Lower lobe of right lung (tissue), 2 donors: ENCODE data around the gene DPH5. TPM values are rescaled to one million over a fixed set of nuclear protein-coding genes. Genes with fewer than 3 reads are reported as not detected.
A peak's percentile ranks its signal among the peaks of the same experiment; 100 is the strongest.

Experiments
- ATAC-seq, 2 donors: fragments of 200-7000 bp; cut with Tn5 transposase; one replicate each; pipeline ENCODE4 v1.9.1; 2020 to 2022; ENCODE audit warnings: mild to moderate bottlenecking in 2 of 2, moderate library complexity in 2 of 2
- DNase-seq: peaks from one replicate; pipeline ENCODE4 v3.0.0-alpha.2; 2020
- H3K27ac ChIP-seq: fragments of 200-600 bp; one replicate; pipeline ENCODE4 v1.8.0; 2022
- H3K27me3 ChIP-seq: fragments of 200-600 bp; one replicate; pipeline ENCODE4 v1.8.0; 2022; ENCODE audit warnings: low read depth
- H3K36me3 ChIP-seq: fragments of 200-600 bp; one replicate; pipeline ENCODE4 v1.8.0; 2022; ENCODE audit warnings: mild to moderate bottlenecking
- H3K4me1 ChIP-seq: fragments of 200-600 bp; one replicate; pipeline ENCODE4 v1.8.0; 2022
- H3K4me3 ChIP-seq: fragments of 200-600 bp; one replicate; pipeline ENCODE4 v1.8.0; 2022; ENCODE audit warnings: mild to moderate bottlenecking
- H3K9me3 ChIP-seq: fragments of 200-600 bp; one replicate; pipeline ENCODE4 v1.8.0; 2022
- intact Hi-C: fragments of 100-400 bp; cut with DNase I; formaldehyde crosslinking; loops from one replicate; pipeline ENCODE4 v1.11.0; 2022
- total RNA-seq: library from RNA; stranded (reverse); fragmentation: NEBNext Ultra II Directional; extraction: Animal tissue kit (Norgen Biotek cat#: 25700); gene quantifications from one replicate; pipeline ENCODE4 v1.2.1, GENCODE V29; 2021
- TF ChIP-seq, protein P1 (sequence below): fragments of 200-600 bp; IDR thresholded peaks from one replicate; pipeline ENCODE4 v1.8.0; 2022; ENCODE audit warnings: antibody characterized with exemption, mild to moderate bottlenecking
- donor health status: DM: no; HTN: yes; CAD: no; lungs with severe emphysema.

The DPH5 gene
- total RNA-seq, 1 donor from 2014 or later, result 33.1 TPM

DNA sequence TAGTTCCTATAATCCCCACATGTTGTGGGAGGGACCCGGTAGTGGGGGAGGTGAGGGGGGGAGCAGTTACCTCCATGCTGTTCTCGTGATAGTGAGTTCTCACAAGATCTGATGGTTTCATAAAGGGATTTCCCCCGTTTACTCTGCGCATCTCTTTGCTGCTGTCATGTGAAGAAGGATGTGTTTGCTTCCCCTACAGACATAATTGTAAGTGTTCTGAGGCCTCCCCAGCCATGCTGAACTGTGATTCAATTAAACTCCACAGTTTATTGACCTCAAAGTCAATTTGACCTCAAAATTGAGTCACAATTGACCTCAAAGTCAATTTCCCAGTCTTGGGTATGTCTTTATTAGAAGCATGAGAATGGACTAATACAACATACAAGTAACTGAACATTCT lies 19.7 kb downstream of the DPH5 start:
- ATAC-seq (no peak), DNase-seq (no peak)
- Histone ChIP-seq H3K27me3 (no peaks in the 10 kb centered on the region), H3K27ac (no peak overlapping the region), H3K9me3 (no peaks in the 10 kb centered on the region), H3K4me3 (no peak overlapping the region), H3K36me3 (peaks cover 2% of the 10 kb centered on the region), H3K4me1 (peaks cover 33% of the 10 kb centered on the region)
- TF ChIP-seq, protein P1, sequence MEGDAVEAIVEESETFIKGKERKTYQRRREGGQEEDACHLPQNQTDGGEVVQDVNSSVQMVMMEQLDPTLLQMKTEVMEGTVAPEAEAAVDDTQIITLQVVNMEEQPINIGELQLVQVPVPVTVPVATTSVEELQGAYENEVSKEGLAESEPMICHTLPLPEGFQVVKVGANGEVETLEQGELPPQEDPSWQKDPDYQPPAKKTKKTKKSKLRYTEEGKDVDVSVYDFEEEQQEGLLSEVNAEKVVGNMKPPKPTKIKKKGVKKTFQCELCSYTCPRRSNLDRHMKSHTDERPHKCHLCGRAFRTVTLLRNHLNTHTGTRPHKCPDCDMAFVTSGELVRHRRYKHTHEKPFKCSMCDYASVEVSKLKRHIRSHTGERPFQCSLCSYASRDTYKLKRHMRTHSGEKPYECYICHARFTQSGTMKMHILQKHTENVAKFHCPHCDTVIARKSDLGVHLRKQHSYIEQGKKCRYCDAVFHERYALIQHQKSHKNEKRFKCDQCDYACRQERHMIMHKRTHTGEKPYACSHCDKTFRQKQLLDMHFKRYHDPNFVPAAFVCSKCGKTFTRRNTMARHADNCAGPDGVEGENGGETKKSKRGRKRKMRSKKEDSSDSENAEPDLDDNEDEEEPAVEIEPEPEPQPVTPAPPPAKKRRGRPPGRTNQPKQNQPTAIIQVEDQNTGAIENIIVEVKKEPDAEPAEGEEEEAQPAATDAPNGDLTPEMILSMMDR, result no peak
- intact Hi-C loops, result no loop called here

DNA sequence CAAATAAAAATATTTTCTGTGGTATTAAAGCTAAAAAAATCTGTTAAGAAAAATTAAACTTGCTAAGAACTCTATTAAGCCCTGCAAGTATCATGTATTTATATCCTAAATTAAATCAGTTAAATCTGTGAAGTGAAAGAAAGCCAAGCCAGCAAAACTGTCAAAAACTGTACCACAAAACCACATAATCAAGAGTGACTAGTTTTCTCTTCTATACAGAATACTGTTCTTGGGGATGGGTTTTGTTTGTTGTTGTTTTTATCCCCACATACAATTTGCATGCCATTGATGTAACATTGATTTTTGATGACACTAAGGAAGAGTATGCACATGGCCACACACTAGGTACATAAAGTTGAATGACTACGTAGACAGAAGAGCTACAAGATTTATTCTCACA lies 20.4 kb downstream of the DPH5 start:
- ATAC-seq (no peak), DNase-seq (no peak)
- H3K9me3 ChIP-seq, result no peaks in the 10 kb centered on the region
- H3K27ac ChIP-seq, result no peak overlapping the region
- H3K4me3 ChIP-seq, result no peak overlapping the region
- TF ChIP-seq, protein P1, result no peak
- H3K27me3 ChIP-seq, result no peaks in the 10 kb centered on the region
- intact Hi-C loops, result no loop called here
- H3K36me3 ChIP-seq, result peaks cover 3% of the 10 kb centered on the region
- H3K4me1 ChIP-seq, result peaks cover 33% of the 10 kb centered on the region

DNA sequence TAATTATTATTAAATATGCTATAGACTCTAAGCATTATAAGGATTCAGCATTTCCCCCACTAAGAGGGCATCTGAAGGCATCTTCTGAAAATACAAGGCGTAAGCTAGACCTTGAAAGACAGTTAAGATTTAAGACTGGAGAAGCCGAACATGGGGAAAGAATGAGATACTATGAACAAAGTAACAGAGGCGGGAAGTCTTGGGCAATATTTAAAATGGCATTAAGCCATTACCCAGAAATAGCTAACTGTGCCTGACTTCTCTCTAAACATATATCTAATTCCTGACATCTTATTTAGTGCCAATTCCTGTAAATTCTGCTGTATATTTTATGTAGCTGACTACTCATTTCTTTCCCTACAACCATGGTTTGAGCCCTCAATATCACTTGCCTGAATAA lies 20.9 kb downstream of the DPH5 start:
- ATAC-seq (peak; percentile 29 to 74), DNase-seq (no peak)
- Histone ChIP-seq H3K4me1 (peaks cover 33% of the 10 kb centered on the region), H3K9me3 (no peaks in the 10 kb centered on the region), H3K27me3 (no peaks in the 10 kb centered on the region), H3K36me3 (peaks cover 3% of the 10 kb centered on the region), H3K27ac (peak overlapping the region; percentile 3), H3K4me3 (no peak overlapping the region)
- TF ChIP-seq, protein P1, result no peak
- intact Hi-C loops, result no loop called here

DNA sequence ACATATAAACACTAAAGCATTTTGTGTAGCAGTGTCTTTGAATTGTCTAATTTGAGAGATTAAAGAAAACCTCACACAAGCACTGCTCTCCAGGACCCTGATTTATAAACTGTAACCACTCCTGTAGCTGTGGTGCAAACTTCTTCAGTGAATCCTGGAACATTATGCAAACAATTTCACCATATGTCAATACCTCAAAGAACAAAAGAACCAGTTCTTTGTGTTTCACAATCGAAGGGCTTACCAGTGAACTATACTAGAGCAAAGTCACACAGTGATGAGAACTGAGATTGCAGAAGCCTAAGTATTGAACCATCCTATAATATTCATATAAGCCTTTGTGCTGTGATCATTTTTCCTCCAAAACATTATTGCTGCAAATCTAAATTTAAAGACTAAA lies 21.5 kb downstream of the DPH5 start:
- Histone ChIP-seq H3K27me3 (no peaks in the 10 kb centered on the region), H3K36me3 (peaks cover 3% of the 10 kb centered on the region), H3K27ac (no peak overlapping the region), H3K4me1 (peaks cover 33% of the 10 kb centered on the region), H3K4me3 (no peak overlapping the region), H3K9me3 (no peaks in the 10 kb centered on the region)
- TF ChIP-seq, protein P1, result no peak
- ATAC-seq (peak; percentile 81 to 88), DNase-seq (no peak)
- intact Hi-C loops, result no loop called here

DNA sequence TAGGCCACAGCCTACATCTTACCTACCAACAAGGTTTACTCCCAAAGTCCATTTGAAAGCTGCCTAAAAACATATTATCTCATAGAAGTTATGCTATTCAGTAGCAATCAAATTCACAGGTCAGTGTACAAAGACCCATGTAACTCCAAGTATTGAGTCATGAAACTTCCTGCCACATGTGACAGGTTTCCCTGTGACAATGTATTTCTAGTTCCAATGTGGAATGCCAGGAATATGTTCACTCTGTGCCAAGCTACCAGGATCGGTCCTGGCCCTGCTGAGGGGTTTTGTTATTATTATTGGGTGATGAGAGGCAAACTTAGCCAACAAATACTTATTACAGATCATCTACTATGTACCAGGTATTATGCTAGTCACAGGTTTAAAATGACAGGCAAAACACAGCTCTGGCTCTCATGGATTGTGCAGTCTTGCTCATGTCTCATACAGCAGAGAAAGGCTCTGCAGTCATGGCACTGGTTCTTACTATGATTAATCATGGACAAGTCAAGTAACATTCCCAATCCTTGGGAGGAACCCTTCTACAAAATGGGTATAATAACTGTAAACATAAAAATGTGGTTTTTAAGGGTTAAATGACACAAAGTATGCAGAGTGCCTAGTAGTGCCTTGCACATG lies 22.5 kb downstream of the DPH5 start:
- intact Hi-C loops, result no loop called here
- DNase-seq, result no peak
- Histone ChIP-seq H3K36me3 (peaks cover 3% of the 10 kb centered on the region), H3K4me3 (no peak overlapping the region), H3K27ac (peak overlapping the region; percentile 40), H3K4me1 (peaks cover 33% of the 10 kb centered on the region), H3K27me3 (no peaks in the 10 kb centered on the region), H3K9me3 (no peaks in the 10 kb centered on the region)
- ATAC-seq, result peak in 1 of 2 donors; percentile 20
- TF ChIP-seq, protein P1, result no peak
